ENCODE measurements around the gene NT5DC3. TPM values are rescaled to one million over a fixed set of nuclear protein-coding genes. Genes with fewer than 3 reads are reported as not detected.

NT5DC3 gene
- total and polyA plus RNA-seq, 3 experiments from 2014 or later, result 0.93 to 10.0 (median 9.9) TPM

- DNase-seq, result no peak
- Mint-ChIP-seq H3K27ac (peak overlapping the region in 5 of 8 donors; percentile 9 to 65 (median 21)), H3K4me3 (no peak overlapping the region), H3K9me3 (no peaks in the 10 kb centered on the region), H3K4me1 (peaks cover 8 to 15% (median 11%) of the 10 kb centered on the region in 3 donors), H3K36me3 (peaks cover 0 to 2% (median 0%) of the 10 kb centered on the region in 3 donors), H3K27me3 (no peaks in the 10 kb centered on the region)
- no peaks in the 10 kb centered on the region for H3K4me1 ChIP-seq (ENCODE audit: insufficient read depth, low read length)
- no peak overlapping the region for H3K27ac ChIP-seq (ENCODE audit: low read depth, low read length)
- H3K36me3 ChIP-seq (ENCODE audit: insufficient read depth, low read length), result no peaks in the 10 kb centered on the region
- H3K27me3 ChIP-seq (ENCODE audit: insufficient read depth, low read length, poor library complexity, severe bottlenecking), result no peaks in the 10 kb centered on the region
- ChIA-PET CTCF (interaction anchor here (0.6 to 2.1 kb wide), 2 partner anchors 49 to 229 kb away, joined by 3 to 5 read pairs; partner anchors contain the start of gene HSP90B1), POLR2A (no interaction called here)
- H3K9me3 ChIP-seq (ENCODE audit: low read length), result no peaks in the 10 kb centered on the region
- H3K4me3 ChIP-seq (ENCODE audit: low read length), result no peak overlapping the region
Observed at GRCh38 chr12:103880299-103881142, 39.5 kb upstream of the NT5DC3 start.

GRCh38 chr12:103879878-103880277, 38.8 kb upstream of the NT5DC3 start:
- H3K9me3 ChIP-seq (ENCODE audit: low read length), result no peaks in the 10 kb centered on the region
- H3K27me3 ChIP-seq (ENCODE audit: insufficient read depth, low read length, poor library complexity, severe bottlenecking), result no peaks in the 10 kb centered on the region
- Mint-ChIP-seq H3K27ac (peak overlapping the region in 1 of 8 donors; percentile 11), H3K27me3 (no peaks in the 10 kb centered on the region), H3K4me3 (no peak overlapping the region), H3K36me3 (peaks cover 0 to 2% (median 0%) of the 10 kb centered on the region in 3 donors), H3K9me3 (no peaks in the 10 kb centered on the region), H3K4me1 (peaks cover 8 to 15% (median 11%) of the 10 kb centered on the region in 3 donors)
- no peaks in the 10 kb centered on the region for H3K4me1 ChIP-seq (ENCODE audit: insufficient read depth, low read length)
- H3K27ac ChIP-seq (ENCODE audit: low read depth, low read length), result no peak overlapping the region
- no peak for DNase-seq
- no peaks in the 10 kb centered on the region for H3K36me3 ChIP-seq (ENCODE audit: insufficient read depth, low read length)
- ChIA-PET POLR2A (no interaction called here), CTCF (interaction anchor here (2.1 kb wide), 1 partner anchor 50 kb away, joined by 5 read pairs; the partner anchor contains the start of gene HSP90B1)
- no peak overlapping the region for H3K4me3 ChIP-seq (ENCODE audit: low read length)

- H3K4me1 Mint-ChIP-seq, result peaks cover 5 to 12% (median 8%) of the 10 kb centered on the region in 3 donors
- peak overlapping the region in 1 of 8 donors; percentile 7 for H3K27ac Mint-ChIP-seq
- H3K9me3 Mint-ChIP-seq, result no peaks in the 10 kb centered on the region
- Histone ChIP-seq H3K27ac (ENCODE audit: low read depth, low read length) (no peak overlapping the region), H3K4me1 (ENCODE audit: insufficient read depth, low read length) (no peaks in the 10 kb centered on the region), H3K27me3 (ENCODE audit: insufficient read depth, low read length, poor library complexity, severe bottlenecking) (no peaks in the 10 kb centered on the region), H3K4me3 (ENCODE audit: low read length) (no peak overlapping the region), H3K36me3 (ENCODE audit: insufficient read depth, low read length) (no peaks in the 10 kb centered on the region), H3K9me3 (ENCODE audit: low read length) (no peaks in the 10 kb centered on the region)
- peaks cover 0 to 2% (median 0%) of the 10 kb centered on the region in 3 donors for H3K36me3 Mint-ChIP-seq
- H3K27me3 Mint-ChIP-seq, result no peaks in the 10 kb centered on the region
- ChIA-PET POLR2A (no interaction called here), CTCF (interaction anchor here (2.1 kb wide), 1 partner anchor 51 kb away, joined by 5 read pairs; the partner anchor contains the start of gene HSP90B1)
- H3K4me3 Mint-ChIP-seq, result no peak overlapping the region
- no peak for DNase-seq
Observed at GRCh38 chr12:103879048-103879692, 38.1 kb upstream of the NT5DC3 start.

GRCh38 chr12:103877934-103878510, 37.0 kb upstream of the NT5DC3 start:
- Mint-ChIP-seq H3K27ac (peak overlapping the region in 1 of 8 donors; percentile 78), H3K27me3 (no peaks in the 10 kb centered on the region), H3K9me3 (no peaks in the 10 kb centered on the region), H3K4me3 (peak overlapping the region in 1 of 7 donors; percentile 23), H3K36me3 (peaks cover 0 to 2% (median 0%) of the 10 kb centered on the region in 3 donors), H3K4me1 (peaks cover 5 to 12% (median 8%) of the 10 kb centered on the region in 3 donors)
- no peaks in the 10 kb centered on the region for H3K9me3 ChIP-seq (ENCODE audit: low read length)
- no peak overlapping the region for H3K4me3 ChIP-seq (ENCODE audit: low read length)
- no peaks in the 10 kb centered on the region for H3K27me3 ChIP-seq (ENCODE audit: insufficient read depth, low read length, poor library complexity, severe bottlenecking)
- peak; percentile 14 to 67 (median 40) for DNase-seq
- CTCF ChIA-PET, result interaction anchor here (1.2 to 2.0 kb wide), 4 partner anchors 14 to 231 kb away, joined by 4 to 7 read pairs (median 4); no protein-coding TSS in a partner anchor
- no peak overlapping the region for H3K27ac ChIP-seq (ENCODE audit: low read depth, low read length)
- POLR2A ChIA-PET, result no interaction called here
- H3K36me3 ChIP-seq (ENCODE audit: insufficient read depth, low read length), result no peaks in the 10 kb centered on the region
- no peaks in the 10 kb centered on the region for H3K4me1 ChIP-seq (ENCODE audit: insufficient read depth, low read length)

- Mint-ChIP-seq H3K27ac (no peak overlapping the region), H3K27me3 (no peaks in the 10 kb centered on the region), H3K4me3 (no peak overlapping the region), H3K36me3 (peaks cover 0 to 2% (median 0%) of the 10 kb centered on the region in 3 donors), H3K4me1 (peaks cover 5 to 12% (median 8%) of the 10 kb centered on the region in 3 donors), H3K9me3 (no peaks in the 10 kb centered on the region)
- DNase-seq, result no peak
- no peak overlapping the region for H3K27ac ChIP-seq (ENCODE audit: low read depth, low read length)
- no peaks in the 10 kb centered on the region for H3K27me3 ChIP-seq (ENCODE audit: insufficient read depth, low read length, poor library complexity, severe bottlenecking)
- POLR2A ChIA-PET, result no interaction called here
- no peak overlapping the region for H3K4me3 ChIP-seq (ENCODE audit: low read length)
- H3K9me3 ChIP-seq (ENCODE audit: low read length), result no peaks in the 10 kb centered on the region
- H3K36me3 ChIP-seq (ENCODE audit: insufficient read depth, low read length), result no peaks in the 10 kb centered on the region
- CTCF ChIA-PET, result interaction anchor here (1.2 to 2.0 kb wide), 4 partner anchors 13 to 232 kb away, joined by 4 to 7 read pairs (median 4); no protein-coding TSS in a partner anchor
- H3K4me1 ChIP-seq (ENCODE audit: insufficient read depth, low read length), result no peaks in the 10 kb centered on the region
Observed at GRCh38 chr12:103877288-103877687, 36.3 kb upstream of the NT5DC3 start.

GRCh38 chr12:103875666-103876065, 34.6 kb upstream of the NT5DC3 start:
- H3K4me1 Mint-ChIP-seq, result peaks cover 5 to 11% (median 8%) of the 10 kb centered on the region in 3 donors

GRCh38 chr12:103868215-103868614, 27.2 kb upstream of the NT5DC3 start:
- no peak overlapping the region for H3K27ac Mint-ChIP-seq
- H3K9me3 ChIP-seq (ENCODE audit: low read length), result no peaks in the 10 kb centered on the region
- no peak overlapping the region for H3K4me3 ChIP-seq (ENCODE audit: low read length)
- H3K27me3 ChIP-seq (ENCODE audit: insufficient read depth, low read length, poor library complexity, severe bottlenecking), result no peaks in the 10 kb centered on the region
- POLR2A ChIA-PET, result no interaction called here
- H3K36me3 ChIP-seq (ENCODE audit: insufficient read depth, low read length), result no peaks in the 10 kb centered on the region
- no peaks in the 10 kb centered on the region for H3K36me3 Mint-ChIP-seq
- CTCF ChIA-PET, result interaction anchor here (1.1 kb wide), 1 partner anchor 23 kb away, joined by 3 read pairs; no protein-coding TSS in a partner anchor
- no peak for DNase-seq
- H3K4me1 Mint-ChIP-seq, result no peaks in the 10 kb centered on the region
- H3K27ac ChIP-seq (ENCODE audit: low read depth, low read length), result no peak overlapping the region
- no peaks in the 10 kb centered on the region for H3K9me3 Mint-ChIP-seq
- no peak overlapping the region for H3K4me3 Mint-ChIP-seq
- peaks cover 3 to 9% of the 10 kb centered on the region in 2 donors for H3K27me3 Mint-ChIP-seq
- no peaks in the 10 kb centered on the region for H3K4me1 ChIP-seq (ENCODE audit: insufficient read depth, low read length)

More at GRCh38 chr12:103875666-103876065, 34.6 kb upstream of the NT5DC3 start:
- Mint-ChIP-seq H3K4me3 (no peak overlapping the region), H3K27ac (no peak overlapping the region), H3K27me3 (no peaks in the 10 kb centered on the region), H3K9me3 (no peaks in the 10 kb centered on the region), H3K36me3 (peaks cover 0 to 2% (median 0%) of the 10 kb centered on the region in 3 donors)
- H3K4me3 ChIP-seq (ENCODE audit: low read length), result no peak overlapping the region
- ChIA-PET CTCF (no interaction called here), POLR2A (no interaction called here)
- no peaks in the 10 kb centered on the region for H3K9me3 ChIP-seq (ENCODE audit: low read length)
- H3K27me3 ChIP-seq (ENCODE audit: insufficient read depth, low read length, poor library complexity, severe bottlenecking), result no peaks in the 10 kb centered on the region
- H3K27ac ChIP-seq (ENCODE audit: low read depth, low read length), result no peak overlapping the region
- DNase-seq, result no peak
- H3K36me3 ChIP-seq (ENCODE audit: insufficient read depth, low read length), result no peaks in the 10 kb centered on the region
- H3K4me1 ChIP-seq (ENCODE audit: insufficient read depth, low read length), result no peaks in the 10 kb centered on the region

Data from CD8-positive, alpha-beta memory T cell (primary cell).